GM18498 (cell line): ENCODE results near the gene ARHGAP12.

ENCODE experiments used
- ATAC-seq: cut with Tn5 transposase; IDR thresholded peaks from one replicate; pipeline ENCODE4 v1.9.1; 2021; ENCODE audit warnings: mild to moderate bottlenecking, moderate library complexity; ENCODE audit not compliant: unreplicated experiment

ARHGAP12 gene

DNA sequence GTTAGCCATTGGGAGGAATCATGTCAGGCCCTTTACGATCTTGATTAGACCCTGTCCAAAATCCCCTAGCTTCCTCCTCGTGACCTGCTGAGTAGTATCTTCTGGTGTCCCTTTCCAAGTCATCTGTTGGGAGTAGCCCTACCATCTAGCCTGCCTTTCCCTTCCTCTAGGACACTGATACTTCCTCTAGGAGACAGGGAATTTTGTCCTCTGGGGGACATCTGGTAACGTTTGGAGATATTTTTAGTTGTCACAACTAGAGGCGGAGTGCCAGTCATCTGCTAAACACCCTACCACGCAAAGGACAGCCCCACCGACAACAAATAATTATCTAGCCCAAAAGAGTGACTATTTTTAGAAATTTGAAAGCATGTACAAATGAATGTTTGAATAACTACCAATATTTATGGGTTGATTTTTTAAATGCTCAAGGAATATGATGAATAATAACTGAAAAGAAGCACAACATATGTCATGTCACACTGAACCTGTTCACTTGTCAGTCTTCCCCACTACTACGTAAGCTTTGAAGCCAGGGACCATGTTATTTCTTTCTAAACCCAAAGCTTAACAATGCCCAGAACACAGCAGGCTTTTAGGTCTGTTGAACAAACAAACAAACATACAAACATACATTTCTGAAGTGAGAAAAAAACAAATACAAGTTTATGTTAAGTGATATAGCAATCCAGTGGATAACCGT lies 105.9 kb downstream of the ARHGAP12 start:
- ATAC-seq, result no peak

DNA sequence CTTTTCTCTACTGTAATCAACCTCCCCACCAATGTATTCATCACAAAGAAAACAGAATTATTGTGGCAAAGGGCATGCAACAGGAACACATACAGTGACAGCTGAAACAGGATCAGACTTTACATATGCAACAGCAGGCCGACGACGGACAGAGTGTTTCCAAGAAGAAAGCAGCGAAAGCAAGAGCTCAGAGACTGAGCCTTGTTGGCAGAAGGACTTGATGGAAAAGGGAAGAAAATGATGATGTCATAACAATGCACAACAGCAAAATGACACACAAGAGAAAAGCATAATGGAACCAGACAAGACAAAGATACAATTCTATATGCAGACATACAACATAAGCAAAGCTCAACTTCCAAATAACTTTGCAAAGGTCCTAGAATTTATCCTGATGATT lies 106.5 kb downstream of the ARHGAP12 start:
- ATAC-seq, result no peak

DNA sequence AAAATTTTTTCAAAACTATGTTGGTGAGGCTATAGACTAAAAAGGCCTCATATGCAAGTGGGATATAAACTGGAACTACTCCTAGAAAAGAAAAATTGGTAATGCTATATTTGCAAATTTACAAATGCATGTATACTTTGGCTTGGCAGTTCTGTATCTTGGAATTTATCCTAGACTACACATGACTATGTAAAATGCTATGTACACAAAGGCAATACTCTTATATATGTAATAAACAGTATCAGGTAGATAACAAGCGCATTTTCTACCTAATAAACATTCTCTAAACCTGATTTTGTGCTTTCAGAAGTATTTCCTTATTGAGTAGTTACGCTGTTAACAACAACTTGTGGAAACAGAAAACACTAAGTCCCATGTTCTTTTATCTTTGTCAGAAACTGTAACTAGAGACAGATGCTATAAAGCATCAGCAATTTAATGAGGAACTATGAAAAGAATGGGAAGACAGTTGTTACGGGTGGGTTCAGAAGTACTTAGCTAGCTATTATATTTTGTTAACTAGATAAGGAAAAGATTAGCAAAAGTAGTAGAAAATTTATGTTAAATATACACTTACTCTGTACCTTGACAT lies 107.8 kb downstream of the ARHGAP12 start:
- no peak for ATAC-seq

DNA sequence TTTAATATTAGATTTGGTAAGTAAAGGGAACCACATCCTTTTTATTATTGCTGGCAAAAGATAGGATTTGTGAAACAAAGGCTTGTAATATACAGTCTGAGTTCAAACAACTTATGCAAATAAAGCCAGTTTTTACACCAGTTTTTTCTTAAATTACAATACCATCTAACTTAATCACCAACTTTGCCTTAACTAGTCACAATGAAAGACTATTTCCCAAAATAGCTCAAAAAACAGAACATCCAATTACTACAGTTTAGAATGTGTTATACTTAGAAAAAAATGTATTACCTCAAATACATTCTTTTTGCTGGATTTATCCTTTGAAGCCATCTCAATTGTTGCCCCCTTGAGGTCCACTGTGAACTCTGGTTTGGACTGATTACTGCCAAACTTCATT lies 108.5 kb downstream of the ARHGAP12 start:
- ATAC-seq, result no peak

DNA sequence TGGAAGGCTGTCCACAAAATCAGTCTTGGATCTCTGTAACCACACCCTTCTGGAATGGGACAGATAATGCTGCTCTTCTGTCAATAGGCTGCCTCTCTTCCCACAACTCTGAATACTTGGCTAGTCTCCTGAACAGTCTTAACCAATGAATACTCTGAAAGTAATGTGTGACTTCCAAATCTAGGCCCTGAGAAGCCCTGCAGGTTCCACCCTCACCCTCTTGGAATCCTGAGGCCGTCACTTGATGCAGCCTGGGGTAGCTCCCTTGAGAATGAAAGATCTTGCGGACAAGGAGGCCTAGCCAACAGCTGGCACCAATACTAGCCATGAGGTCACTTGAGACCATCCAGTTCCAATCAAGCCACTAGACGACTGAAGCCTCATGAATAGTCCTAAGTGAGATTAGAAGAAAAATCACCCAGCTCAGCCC lies 109.2 kb downstream of the ARHGAP12 start:
- ATAC-seq, result no peak

DNA sequence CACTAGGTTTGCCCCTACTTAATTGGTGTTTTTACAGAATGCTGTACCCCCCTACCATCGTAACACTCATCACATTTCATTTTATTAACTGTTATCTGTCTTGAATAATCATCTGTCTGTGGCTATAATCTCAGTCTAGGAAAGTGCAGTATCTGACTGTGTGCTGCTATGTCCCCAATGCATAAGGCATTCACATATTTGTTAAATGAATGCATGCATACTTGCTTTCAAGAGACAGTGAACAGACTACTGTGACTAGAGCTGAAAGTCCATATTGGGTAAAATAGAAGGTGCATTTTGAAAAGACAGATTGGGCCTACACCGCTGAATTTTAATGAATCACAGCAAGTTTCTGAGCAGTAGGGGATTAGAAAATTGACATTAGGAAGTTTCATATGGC lies 112.3 kb downstream of the ARHGAP12 start:
- ATAC-seq, result no peak

DNA sequence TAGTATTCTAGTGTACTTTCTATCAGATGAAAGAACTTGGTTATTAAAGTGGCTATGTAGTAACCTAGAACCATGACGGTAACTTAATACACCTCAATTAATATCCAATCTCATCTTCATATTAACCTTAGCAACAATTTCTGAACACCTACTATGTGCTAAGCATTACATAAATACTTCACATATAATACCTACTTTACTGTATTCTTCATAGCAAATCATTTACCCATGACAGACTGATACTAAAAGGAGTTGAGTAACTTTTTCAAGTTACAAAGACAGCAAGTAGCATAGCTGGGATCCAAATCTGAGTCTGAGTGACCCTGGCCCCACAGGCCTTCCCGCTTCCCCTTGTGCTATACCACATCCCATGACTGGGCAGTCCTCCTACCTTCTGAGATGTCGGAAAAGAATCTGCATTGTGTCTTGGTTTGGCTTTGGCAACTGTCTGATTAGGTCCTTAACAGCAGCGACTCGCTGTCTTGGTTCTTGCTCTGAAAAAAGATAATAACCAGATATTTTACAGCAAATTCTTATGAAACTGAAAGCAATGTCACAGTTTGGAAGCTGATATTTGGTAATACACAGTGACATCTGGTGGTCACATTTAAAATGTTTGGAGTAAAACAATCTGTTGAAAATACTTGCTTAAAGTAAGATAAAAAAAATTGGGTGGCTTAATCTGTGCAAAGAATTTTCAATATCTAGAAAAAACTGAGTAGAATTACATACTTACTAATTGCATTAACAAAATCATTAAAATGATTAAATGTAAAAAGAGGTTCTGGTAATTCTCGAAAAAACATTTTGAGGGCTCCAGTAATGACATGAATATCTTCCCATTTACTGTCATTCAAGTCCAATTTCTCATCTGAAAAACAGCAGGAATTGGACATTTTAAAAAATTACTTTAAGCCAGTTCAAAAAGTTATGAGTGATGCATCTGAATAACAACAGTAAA lies 120.1 kb downstream of the ARHGAP12 start:
- ATAC-seq, result no peak

DNA sequence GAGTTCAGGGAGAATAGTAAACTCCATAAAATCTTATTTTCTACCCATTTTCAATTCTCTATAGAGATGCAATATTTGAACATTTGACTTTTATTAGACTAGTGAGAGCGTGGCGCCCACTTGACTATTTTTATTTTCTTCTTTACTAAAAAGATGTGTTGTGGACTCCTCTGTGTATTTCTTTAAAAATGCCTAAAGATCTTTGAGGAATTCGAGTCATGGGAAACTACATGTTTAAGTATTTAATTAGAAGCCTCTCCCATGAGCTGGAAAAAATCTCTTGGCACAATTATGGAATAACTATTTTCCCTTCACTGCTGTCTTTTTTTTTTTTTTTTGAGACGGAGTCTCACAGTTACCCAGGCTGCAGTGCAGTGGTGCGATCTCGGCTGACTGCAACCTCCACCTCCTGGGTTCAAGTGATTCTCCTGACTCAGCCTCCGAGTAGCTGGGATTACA lies 124.2 kb downstream of the ARHGAP12 start:
- ATAC-seq, result no peak

DNA sequence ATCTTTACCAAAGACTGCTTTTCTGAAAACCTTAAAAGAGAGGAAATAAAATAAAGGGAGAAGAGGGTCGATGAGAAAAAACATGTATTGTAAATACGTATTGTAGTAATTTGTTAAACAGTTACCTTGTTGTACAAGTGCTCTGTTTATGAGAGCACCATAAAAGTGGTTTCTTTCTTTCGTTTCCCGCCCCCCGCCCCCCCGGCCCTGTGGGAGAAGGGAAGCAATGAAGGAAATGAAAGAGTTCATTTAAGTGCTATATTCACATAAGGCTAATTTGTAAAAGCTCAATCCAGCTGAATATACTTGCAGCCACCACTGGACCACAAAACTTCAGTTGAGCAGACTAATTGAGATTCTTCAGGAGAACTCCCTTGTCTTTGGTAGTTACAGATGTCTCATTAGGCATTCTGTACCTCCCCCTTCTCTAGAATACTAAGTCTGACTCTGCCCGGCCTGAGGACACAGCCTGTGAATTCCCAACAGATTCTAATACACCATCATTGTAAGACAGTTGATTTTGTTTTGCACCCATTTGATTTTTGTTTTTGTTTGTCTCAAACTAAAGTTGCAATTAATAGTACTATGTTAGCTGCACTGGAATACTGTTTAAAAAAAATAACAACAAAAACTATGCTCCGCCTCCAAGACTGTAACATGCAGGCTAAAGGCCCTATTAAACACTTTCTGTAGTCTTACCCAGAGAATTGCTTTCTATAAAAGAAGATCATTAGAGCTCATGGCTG lies 124.9 kb downstream of the ARHGAP12 start:
- no peak for ATAC-seq

DNA sequence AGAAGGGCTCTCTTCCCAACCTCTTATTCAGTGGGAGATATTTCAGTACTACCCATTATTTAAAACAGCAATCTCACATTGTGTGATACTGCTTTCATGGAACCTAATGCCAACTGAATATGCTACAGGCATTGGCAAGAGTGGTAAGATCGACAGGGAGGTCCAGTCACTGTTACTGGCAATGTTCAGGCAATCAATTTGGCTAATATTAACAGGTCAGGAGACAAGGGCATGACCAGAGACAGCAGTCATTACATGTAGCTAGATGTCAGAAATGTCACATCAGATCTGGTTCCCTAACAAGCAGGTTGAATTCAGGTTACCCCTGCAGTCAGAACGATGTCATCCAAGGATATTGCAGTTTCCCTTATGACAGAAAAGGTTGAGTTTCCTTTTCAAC lies 129.4 kb downstream of the ARHGAP12 start:
- no peak for ATAC-seq

DNA sequence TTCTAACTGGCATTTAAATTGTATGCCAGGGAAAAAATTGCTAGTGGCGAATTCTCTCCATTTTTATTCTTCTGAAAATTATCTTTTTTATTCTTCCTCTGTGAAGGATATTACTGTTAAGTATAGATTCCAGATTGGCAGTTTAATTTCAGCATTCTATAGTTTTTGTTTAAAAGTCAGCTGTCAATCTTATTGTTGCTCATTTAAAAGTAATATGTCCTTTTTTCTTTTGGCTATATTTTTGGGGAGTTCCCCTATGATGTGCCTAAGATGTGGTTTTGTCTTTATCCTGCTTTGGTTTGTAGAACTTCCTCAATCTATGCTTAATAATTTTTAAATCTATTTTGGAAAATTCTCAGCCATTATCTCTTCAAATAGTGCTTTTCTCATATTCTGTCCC lies 135.9 kb downstream of the ARHGAP12 start:
- ATAC-seq, result no peak

DNA sequence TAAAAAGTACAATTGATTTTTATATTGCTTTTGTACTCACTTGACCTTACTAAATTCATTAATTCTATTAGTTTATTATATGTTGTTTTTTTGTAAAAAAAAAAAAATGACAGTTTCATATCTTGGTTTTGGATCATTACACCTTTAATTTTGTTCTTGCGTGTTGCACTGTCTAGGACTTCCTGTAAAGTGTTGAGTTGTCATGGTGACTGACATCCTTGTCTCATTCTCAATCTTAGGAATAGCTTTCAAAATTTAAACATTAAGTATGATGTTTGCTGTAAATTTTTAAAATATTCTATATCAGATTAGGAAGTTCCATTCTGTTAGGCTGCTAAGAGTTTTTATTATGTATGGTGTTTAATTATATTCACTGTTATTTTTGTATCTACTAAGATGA lies 139.1 kb downstream of the ARHGAP12 start:
- no peak for ATAC-seq

DNA sequence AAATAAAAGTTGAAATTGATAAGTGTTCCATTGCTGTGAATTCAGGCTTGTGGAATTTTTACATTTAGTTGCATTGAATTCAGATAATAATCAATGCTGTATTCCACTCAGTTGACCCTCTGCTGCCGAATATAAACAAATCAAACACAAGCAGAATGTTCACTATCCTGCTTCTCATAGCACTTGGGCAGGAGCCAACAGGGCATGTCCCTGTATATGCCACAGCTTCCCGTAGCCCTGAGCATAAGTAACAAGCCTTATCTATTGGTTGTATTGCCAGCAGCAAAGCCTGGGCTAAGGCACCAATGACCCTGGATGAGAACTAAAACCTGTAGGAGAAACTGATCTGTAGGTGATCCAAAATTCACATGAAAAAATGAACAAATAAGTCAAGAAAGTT lies 145.9 kb downstream of the ARHGAP12 start:
- ATAC-seq, result no peak

DNA sequence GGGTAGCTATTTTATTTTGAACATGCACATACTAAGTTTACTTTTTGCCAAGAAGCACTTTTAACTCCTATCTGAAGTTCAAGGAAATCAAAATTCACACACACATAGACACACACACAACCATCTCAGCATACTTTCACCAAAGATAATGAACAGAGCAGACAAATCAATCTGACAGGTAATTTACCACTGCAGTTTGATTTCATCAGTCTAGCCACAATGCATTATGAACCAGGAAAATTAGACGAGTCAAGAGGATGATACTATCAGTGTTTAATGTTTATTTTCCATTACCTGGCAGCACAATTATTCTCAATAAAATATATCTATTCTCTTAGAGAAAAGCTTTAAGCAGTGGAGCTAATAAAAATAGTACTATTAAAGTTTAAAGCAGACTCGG lies 147.9 kb downstream of the ARHGAP12 start:
- ATAC-seq, result no peak

DNA sequence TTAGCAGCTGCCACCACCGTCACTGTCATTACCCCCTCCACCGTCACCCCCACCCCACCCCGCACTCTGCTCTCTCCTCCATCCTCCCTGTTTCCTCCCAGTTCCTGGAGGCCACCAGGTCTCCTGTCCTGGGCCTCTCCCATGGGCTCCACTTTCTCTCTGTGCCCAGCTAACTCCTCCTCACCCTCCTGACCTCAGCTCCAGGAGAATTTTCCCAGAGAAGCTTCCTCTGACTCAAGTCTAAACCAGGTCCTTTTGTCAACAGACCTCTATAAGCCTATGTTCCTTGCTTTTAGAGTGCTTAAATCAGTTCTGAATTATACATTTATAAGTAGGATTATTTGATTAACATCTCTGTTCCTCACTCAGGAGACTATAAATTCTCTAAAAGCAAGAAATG lies 150.0 kb downstream of the ARHGAP12 start:
- no peak for ATAC-seq

DNA sequence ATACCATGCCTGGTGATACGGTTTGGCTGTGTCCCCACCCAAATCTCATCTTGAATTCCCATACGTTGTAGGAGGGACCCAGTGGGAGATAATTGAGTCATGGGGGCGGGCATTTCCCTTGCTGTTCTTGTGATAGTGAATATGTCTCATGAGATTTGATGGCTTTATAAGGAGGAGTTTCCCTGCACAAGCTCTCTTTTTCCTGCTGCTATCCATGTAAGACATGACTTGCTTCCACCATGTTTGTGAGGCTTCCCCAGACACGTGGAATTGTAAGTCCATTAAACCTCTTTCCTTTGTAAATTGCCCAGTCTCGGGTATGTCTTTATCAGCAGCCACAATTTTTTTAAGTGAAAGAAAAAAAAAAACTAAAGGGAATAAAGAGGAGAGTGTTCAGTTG lies 152.5 kb downstream of the ARHGAP12 start:
- ATAC-seq, result no peak

DNA sequence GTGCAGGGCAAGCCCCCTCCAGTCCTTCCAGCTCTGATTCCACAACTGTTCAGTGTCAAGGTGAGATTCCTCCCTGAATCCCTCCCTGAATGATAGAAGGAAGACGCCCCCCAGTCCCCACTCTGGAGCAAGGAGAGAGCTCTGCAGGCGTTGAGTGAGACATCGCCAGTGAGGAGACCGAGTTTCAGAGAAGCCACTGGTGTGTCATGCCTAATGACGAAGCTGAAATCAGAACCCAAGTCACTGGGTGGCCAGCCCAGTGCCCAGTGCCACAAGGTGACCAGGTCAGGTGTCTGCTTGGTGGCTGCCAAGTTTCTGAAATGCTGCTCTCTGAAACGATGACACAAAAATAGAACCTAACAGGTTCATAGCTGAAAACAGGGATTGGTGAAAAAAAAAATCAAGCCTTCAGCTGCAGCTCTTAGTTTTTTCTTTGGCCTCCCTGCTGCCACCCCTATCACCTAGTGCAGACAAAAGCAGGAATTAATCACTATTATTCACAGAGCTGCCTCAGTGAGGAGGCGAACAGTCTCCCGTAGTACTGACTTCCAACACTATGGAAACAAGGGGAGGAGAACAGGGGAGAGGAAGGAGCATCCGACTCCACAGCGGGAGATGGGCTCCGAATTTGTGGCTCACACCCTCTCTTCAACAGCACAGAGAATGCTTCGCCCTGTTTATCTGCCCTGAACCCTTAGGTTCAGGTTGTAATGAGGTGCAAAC lies 153.5 kb downstream of the ARHGAP12 start:
- no peak for ATAC-seq

DNA sequence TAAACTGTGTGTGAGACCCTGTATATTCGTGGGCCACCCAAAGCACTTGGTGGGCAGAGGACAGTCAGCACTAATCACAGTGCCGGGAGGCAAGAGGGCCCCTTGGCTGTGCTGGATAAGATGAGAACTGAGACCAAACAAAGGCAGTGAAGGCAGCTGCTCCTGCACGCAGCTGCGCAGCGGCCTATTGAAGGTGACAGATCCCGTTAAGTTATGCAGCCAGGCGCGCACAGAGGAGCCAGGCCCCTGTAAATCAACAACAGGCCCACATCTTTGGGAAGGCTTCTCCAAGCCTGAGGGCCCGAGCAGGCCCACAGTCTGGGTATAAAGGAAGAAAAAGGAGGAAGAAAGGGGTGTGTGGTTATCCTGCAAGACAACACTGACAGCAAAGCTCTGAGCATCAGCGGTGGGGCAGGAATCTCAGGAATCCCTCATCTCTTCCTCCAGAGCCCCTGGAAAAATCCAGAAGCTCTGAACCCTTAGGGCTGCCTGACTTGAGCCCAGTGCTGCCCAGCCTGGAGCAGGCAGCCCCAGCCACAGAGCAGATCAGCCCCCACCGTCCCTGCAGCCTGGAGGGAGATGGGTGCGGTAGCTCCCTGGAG lies 154.2 kb downstream of the ARHGAP12 start:
- no peak for ATAC-seq

DNA sequence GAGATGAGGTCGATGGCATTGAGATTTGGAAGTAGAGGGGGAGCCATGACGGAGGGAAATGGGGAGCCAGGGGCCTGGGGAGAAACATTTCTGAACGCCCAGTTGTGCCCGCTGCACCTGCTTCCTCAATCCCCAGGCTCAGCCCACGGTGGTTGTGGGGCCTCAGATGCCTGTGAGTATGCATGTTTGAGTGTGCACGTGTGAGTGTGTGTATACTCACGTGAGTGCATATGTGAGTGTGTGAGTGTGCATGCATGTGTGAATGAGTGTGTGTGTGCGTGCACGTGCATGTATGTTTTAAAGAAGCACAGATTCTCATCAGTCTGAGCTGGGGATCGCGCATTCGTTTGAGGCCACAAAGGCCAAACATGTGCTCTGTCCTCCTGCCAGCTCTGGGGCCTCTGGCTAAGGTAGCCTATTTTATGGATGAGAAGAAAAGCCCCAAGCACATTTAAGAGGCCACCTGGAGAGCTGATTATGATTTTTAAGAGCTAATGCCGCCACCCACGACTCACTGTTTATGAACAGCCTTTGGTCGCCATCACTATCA lies 154.8 kb downstream of the ARHGAP12 start:
- no peak for ATAC-seq
